WI38 (cell line): ENCODE results near the gene ANKRD11.
"Not testable (repeated sequence)": the region's sequence is repeated elsewhere in the genome, so short reads cannot be mapped to it uniquely, and the experiment has no call there.

ENCODE experiments used
- H3K4me3 ChIP-seq: 2 replicates; pipeline ENCODE4 v1.5.1; 2011; ENCODE audit warnings: low read depth, mild to moderate bottlenecking, control low read depth, low read length
- CTCF ChIP-seq: IDR thresholded peaks from 2 replicates; pipeline ENCODE4 v1.5.1; 2012; ENCODE audit warnings: low read depth, mild to moderate bottlenecking, control low read depth, low read length

The ANKRD11 gene

GRCh38 chr16:89423681-89424260 is 66.6 kb downstream of the ANKRD11 start:
- no peak overlapping the region for H3K4me3 ChIP-seq
- no peak for TF ChIP-seq CTCF

GRCh38 chr16:89422905-89423630 is 67.3 kb downstream of the ANKRD11 start:
- no peak overlapping the region for H3K4me3 ChIP-seq
- TF ChIP-seq CTCF, result no peak

GRCh38 chr16:89422527-89422904 is 67.8 kb downstream of the ANKRD11 start:
- no peak for TF ChIP-seq CTCF
- no peak overlapping the region for H3K4me3 ChIP-seq

GRCh38 chr16:89421300-89421699 is 69.1 kb downstream of the ANKRD11 start:
- H3K4me3 ChIP-seq, result not testable (repeated sequence)

- TF ChIP-seq CTCF, result no peak
- H3K4me3 ChIP-seq, result no peak overlapping the region
Observed at GRCh38 chr16:89420204-89420603, 70.2 kb downstream of the ANKRD11 start.

GRCh38 chr16:89418352-89418751 is 72.0 kb downstream of the ANKRD11 start:
- H3K4me3 ChIP-seq, result no peak overlapping the region
- no peak for TF ChIP-seq CTCF

GRCh38 chr16:89417352-89417751 is 73.0 kb downstream of the ANKRD11 start:
- no peak for TF ChIP-seq CTCF
- no peak overlapping the region for H3K4me3 ChIP-seq
